Measurements from ENCODE around the gene CDC25C. TPM values are rescaled to one million over a fixed set of nuclear protein-coding genes. Genes with fewer than 3 reads are reported as not detected.

CDC25C gene
- total RNA-seq, 3 donors from 2014 or later = 0.69 to 1.3 (median 1.2) TPM

DNA sequence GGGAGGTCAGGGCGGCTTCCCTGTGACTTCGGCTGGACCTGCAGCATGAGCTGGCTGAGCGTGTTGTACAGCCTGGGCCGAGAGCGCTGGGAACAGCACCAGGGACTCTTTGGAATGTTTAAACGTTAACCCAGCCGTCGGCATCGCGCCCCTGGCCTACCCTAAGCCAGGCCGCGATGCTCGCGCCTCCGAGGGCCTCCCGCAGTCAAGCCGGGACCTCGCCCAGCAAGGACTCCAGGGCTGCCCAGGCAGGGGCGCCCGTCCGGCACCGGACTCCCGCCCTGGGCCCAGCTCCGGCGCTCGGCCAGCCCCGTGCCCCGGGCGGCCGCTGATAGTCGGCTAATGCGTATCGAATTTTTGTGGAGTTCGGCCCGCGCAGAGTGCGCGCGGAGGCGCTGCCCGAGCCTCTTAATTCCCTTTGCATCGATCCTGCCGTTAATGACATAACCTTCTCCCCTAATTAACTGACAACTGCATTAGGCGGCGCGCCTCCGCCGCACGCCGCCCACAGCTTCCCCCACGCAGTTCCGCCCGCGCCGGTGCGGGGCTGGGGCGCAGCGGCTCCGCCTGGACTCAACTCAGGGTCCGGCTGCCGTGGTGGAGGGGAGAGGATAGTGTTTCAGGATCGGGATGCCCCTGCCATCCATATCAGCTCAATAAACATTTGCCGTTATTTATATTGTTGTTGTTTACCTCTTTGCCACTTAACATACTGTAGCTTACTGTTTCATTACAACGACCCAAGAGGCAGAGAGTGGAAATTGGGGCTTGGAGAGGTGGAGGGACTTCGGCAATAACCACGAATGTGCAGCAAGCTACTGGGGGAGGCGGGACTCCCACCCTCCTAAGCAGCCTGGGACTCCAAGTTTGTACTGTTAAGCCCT, 89.7 kb downstream of the CDC25C start:
- Mint-ChIP-seq H3K4me1 (ENCODE audit: low read depth) (peaks cover 12% of the 10 kb centered on the region), H3K27me3 (ENCODE audit: low read depth) (peaks cover 55% of the 10 kb centered on the region), H3K36me3 (ENCODE audit: insufficient read depth) (no peaks in the 10 kb centered on the region), H3K4me3 (peak overlapping the region; percentile 24), H3K9me3 (no peaks in the 10 kb centered on the region)
- ATAC-seq (peak; percentile 34 to 42), DNase-seq (no peak)

DNA sequence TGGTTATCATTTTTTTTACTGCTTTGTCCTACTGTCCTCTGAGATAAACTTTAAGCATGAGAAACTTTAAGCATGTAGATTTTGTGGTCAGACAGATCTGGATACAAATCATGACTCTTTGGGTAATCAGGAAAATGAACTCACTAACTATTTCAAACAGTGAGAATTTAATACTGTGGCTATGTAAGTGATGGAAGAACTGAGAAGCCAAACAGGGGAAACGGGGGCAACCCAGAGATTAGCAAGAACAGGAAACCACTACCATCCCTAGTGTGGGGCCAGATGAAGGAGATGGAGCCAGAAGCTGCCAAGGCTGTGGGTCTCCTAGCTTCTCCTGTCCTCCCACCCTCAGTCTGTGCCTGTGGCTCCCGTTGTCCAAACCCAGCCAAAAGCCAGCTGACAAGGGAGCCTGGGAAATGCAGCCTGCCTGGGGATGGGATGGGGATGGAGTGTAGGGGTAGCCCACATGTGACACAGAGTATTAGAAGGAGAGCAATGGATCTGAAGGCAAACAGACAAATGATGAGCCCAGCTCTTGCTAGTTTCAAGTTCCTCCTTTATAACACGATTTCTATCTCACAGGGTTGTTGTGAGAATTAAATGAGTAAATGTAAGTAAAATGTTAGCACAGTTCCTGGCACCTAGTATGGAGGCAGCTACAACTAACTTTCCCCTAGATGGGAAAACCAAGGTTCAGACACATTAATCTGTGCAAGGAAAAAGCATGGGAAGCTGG, 90.8 kb downstream of the CDC25C start:
- ATAC-seq (peak; percentile 70 to 72), DNase-seq (no peak)
- Mint-ChIP-seq H3K9me3 (no peaks in the 10 kb centered on the region), H3K4me1 (ENCODE audit: low read depth) (peaks cover 12% of the 10 kb centered on the region), H3K27me3 (ENCODE audit: low read depth) (peaks cover 58% of the 10 kb centered on the region), H3K36me3 (ENCODE audit: insufficient read depth) (no peaks in the 10 kb centered on the region), H3K4me3 (no peak overlapping the region)

DNA sequence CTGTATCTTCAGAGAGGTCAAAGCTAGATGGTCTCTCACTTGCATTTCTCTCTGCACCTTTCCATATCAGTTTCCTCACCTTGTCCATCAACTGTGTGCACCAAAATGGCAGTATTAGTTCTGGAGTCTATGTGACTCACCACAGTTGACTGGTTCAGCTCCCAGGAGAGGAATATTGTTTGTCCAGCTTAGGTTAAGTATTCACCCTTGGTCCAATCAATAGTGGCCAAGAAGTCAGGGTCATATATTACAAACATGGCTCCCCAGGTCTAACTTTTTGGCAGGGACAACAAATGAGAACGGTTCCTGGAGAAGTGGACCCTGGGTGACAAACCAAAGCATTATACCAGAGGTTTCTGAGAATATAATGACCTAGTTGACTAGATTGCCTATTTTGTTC, 93.6 kb downstream of the CDC25C start:
- H3K4me3 Mint-ChIP-seq = no peak overlapping the region
- H3K9me3 Mint-ChIP-seq = no peaks in the 10 kb centered on the region
- peaks cover 43% of the 10 kb centered on the region for H3K27me3 Mint-ChIP-seq (ENCODE audit: low read depth)
- ATAC-seq (no peak), DNase-seq (no peak)
- peaks cover 12% of the 10 kb centered on the region for H3K4me1 Mint-ChIP-seq (ENCODE audit: low read depth)
- H3K36me3 Mint-ChIP-seq (ENCODE audit: insufficient read depth) = no peaks in the 10 kb centered on the region

Other genes starting within 250 kb of the CDC25C start
- not detected for gene WNT8A, start 247.8 kb downstream of the CDC25C start, total RNA-seq
- not detected for gene NME5, start 192.4 kb downstream of the CDC25C start, total RNA-seq
- 10 to 100 TPM; 30.4 to 44.2 (median 39.3) TPM for gene BRD8, start 153.2 kb downstream of the CDC25C start, total RNA-seq
- 1 to 10 TPM in 2 of 3 donors, under 1 TPM in 1; 0.76 to 1.5 (median 1.4) TPM for gene KIF20A, start 152.7 kb downstream of the CDC25C start, total RNA-seq
- gene CDC23, start 118.5 kb downstream of the CDC25C start, total RNA-seq = 10 to 100 TPM; 50.2 to 52.2 (median 51.7) TPM
- not detected for gene GFRA3, start 57.2 kb downstream of the CDC25C start, total RNA-seq
- gene FAM53C, start 6.5 kb upstream of the CDC25C start, total RNA-seq = 10 to 100 TPM; 22.2 to 25.6 (median 25.4) TPM
- gene KDM3B, start 20.9 kb upstream of the CDC25C start, total RNA-seq = 10 to 100 TPM; 33.6 to 35.6 (median 34.4) TPM
- 1 to 10 TPM; 1.3 to 1.8 (median 1.7) TPM for gene REEP2, start 107.3 kb upstream of the CDC25C start, total RNA-seq
- 10 to 100 TPM; 18.9 to 26.4 (median 20.0) TPM for gene EGR1, start 133.7 kb upstream of the CDC25C start, total RNA-seq
- 100 to 1,000 TPM; 261 to 279 (median 270) TPM for gene ETF1, start 211.4 kb upstream of the CDC25C start, total RNA-seq
- gene HSPA9, start 243.6 kb upstream of the CDC25C start, total RNA-seq = 100 to 1,000 TPM; 701 to 707 (median 707) TPM

Measured in activated T-cell treated with anti-CD3 and anti-CD28 coated beads, Interleukin-2, amount 50 U/mL, for 4 hours (primary cell).